Sigmoid colon (tissue), 4 donors: Measurements from ENCODE around the gene DDX20.

Experiments used
- EP300 ChIP-seq, 4 donors: sonication (generic); formaldehyde crosslinking; IDR thresholded peaks; one replicate each; pipeline ENCODE4 v1.6.1; 2017; ENCODE audit warnings: antibody characterized with exemption in 4 of 4
- POLR2A ChIP-seq, 2 donors: fragments of 450-650 bp; IDR thresholded peaks; one replicate each; pipeline ENCODE4 v1.6.1; 2016; ENCODE audit warnings: antibody characterized with exemption in 2 of 2, mild to moderate bottlenecking in 2 of 2, moderate library complexity in 2 of 2
- POLR2AphosphoS5 ChIP-seq, 4 donors: sonication (generic); formaldehyde crosslinking; IDR thresholded peaks; one replicate each; pipeline ENCODE4 v1.6.1; 2017; ENCODE audit warnings: antibody characterized with exemption in 4 of 4
- TF ChIP-seq, protein P1 (sequence below), 4 experiments: fragments of 450-650 bp in 3 of 4; fragments of 200-600 bp in 1 of 4; IDR thresholded peaks; one replicate each; pipeline ENCODE4 v1.5.1; 2016 to 2019; ENCODE audit warnings: antibody characterized with exemption in 4 of 4, mild to moderate bottlenecking in 3 of 4, moderate library complexity in 2 of 4

DNA sequence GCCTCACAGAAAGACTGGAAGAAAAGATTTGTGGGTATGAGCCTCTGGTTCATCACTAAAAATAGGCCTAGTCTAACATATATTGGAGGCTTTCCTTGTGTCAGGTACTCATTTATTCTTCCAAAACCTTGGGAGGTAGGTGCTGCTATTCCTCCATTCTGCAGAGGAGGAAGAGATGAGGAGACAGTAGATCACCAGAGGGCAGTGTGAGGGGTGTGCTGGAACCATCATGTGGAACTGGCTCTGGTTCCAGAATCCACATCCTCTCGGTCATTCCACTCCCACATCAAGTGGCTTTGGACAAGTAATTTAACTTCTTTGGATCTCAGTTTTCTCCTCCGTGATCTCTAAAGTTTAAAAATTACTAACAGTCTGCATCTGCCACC is 9.1 kb upstream of the DDX20 start:
- TF ChIP-seq, protein P1, sequence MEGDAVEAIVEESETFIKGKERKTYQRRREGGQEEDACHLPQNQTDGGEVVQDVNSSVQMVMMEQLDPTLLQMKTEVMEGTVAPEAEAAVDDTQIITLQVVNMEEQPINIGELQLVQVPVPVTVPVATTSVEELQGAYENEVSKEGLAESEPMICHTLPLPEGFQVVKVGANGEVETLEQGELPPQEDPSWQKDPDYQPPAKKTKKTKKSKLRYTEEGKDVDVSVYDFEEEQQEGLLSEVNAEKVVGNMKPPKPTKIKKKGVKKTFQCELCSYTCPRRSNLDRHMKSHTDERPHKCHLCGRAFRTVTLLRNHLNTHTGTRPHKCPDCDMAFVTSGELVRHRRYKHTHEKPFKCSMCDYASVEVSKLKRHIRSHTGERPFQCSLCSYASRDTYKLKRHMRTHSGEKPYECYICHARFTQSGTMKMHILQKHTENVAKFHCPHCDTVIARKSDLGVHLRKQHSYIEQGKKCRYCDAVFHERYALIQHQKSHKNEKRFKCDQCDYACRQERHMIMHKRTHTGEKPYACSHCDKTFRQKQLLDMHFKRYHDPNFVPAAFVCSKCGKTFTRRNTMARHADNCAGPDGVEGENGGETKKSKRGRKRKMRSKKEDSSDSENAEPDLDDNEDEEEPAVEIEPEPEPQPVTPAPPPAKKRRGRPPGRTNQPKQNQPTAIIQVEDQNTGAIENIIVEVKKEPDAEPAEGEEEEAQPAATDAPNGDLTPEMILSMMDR (IDR thresholded peaks at IDR 0.05): no peak
- TF ChIP-seq POLR2A (IDR thresholded peaks at IDR 0.05) (no peak), EP300 (IDR thresholded peaks at IDR 0.05) (no peak), POLR2AphosphoS5 (IDR thresholded peaks at IDR 0.05) (no peak)
